ENCODE data around the gene AP4E1.
"Not testable (repeated sequence)": the region's sequence is repeated elsewhere in the genome, so short reads cannot be mapped to it uniquely, and the experiment has no call there.

Gene AP4E1

DNA sequence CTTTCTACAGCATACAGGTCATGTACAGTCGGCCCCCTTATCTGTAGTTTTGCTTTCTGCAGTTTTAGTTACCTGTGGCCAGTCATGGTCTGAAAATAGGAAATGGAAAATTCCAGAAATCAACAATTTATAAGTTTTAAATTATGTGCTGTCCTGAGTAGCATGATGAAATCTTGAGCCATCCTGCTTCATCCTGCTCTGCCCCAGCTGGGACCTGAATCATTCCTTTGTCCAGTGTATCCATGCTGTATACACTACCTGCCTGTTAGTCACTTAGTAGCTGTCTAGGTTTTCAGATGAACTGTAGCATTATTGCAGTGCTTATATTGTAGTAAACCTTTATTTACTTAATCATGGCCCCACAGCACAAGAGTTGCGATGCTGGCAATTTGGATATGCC is 44.8 kb downstream of the AP4E1 start:
- DNase-seq = no peak

DNA sequence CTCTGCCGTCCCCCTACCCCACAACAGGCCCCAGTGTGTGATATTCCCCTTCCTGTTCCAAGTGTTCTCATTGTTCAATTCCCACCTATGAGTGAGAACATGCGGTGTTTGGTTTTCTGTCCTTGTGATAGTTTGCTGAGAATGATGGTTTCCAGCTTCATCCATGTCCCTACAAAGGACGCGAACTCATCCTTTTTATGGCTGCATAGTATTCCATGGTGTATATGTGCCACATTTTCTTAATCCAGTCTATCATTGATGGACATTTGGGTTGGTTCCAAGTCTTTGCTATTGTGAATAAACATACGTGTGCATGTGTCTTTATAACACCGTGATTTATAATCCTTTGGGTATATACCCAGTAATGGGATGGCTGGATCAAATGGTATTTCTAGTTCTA is 46.4 kb downstream of the AP4E1 start:
- not testable (repeated sequence) for DNase-seq

DNA sequence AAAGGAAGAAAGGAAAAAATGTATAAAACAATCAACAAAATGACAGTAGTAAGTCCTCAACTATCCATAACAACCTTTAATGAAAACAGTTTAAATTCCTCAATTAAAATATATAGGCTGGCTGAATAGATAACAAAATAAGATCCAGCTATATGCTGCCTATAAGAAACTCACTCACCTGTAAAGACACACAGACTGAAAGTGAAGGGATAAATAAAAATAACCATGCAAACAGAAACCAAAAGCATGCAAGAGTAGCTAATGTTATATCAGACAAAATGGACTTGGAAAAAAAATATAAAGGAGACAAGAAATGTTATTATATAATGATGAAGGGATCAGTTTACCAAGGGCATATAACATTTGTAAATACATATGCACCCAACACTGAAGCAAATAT is 51.2 kb downstream of the AP4E1 start:
- DNase-seq = no peak

DNA sequence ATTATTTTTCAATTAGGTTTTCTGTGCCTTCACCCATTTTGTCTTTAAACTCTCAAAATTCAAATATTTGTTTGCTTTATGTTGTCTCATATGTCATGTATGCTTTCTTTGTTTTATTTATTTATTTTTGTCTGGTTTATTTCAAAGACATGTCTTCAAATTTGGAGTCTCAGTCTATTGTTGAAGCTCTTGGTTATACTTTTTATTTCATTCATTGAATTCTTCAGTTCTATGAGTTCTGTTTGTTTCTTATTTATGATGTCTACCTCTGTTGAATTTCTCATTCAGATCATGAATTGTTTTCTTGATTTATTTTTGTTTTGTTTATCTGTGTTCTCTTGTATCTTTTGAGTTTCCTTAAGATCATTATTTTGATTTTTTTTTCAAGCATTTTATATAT is 55.6 kb downstream of the AP4E1 start:
- no peak for DNase-seq

DNA sequence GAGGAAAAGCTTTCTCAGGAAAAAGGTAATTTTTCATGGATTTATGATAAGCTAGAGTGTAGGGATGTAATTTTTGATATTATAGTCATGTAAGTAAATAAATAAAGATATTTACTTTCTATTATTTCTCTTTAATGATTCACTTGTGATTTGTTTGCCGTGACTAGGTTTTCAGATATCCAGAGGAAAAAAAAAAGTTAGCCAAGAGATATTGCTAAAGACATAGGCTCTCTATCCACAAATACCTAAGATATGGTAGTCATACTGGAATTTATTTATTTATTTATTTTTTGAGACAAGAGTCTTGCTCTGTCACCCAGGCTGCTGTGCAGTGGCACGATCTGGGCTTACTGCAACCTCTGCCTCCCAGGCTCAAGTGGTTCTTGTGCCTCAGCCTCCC is 59.9 kb downstream of the AP4E1 start:
- DNase-seq = no peak

DNA sequence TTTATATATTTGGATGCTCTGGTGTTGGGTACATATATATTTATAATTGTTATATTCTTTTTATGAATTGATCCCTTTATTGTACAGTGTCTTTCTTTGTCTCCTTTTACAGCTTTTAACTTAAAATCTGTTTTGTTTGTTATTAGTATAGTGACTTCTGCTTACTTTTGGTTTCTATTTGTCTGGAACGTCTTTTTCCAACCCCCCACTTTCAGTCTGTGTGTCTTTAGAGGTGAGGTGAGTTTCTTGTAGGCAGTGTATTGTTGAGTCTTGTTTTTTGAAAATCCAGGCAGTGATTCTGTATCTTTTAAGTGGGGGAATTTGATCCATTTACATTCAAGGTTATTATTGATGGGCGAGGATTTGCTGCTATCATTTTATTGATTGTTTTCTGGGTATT is 62.0 kb downstream of the AP4E1 start:
- no peak for DNase-seq

DNA sequence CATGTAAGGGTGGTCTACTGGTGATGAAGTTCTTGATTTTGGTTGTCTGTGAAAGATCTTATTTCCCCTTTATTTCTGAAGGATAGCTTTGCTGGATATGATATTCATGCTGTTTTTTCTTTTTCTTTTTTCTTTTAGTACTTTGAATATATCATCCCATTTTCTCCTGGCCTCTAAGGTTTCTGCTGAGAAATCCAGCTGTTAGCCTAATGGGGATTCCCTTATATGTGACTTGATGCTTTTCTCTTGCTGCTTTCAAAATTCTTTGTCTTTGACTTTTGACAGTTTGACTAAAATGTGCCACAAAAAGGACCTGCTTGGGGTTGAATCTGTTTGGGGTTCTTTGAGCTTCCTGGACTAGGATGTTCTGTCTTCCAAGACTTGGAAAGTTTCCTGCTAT is 62.6 kb downstream of the AP4E1 start:
- DNase-seq = no peak

DNA sequence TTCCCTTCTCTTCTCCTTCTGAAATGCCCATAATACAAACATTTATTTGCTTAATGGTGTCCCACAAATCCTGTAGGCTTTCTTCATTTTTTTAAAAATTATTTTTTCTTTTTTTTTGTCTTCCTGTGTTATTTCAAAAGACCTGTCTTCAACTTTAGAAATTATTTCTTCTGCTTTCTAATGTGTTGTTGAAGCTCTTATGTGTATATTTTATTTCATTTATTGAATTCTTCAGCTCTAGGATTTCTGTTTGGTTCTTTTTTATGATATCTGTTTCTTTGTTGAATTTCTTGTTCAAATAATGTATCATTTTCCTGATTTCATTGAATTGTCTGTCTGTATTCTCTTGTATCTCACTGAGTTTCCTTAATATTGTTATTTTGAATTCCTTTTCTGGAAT is 63.1 kb downstream of the AP4E1 start:
- no peak for DNase-seq

DNA sequence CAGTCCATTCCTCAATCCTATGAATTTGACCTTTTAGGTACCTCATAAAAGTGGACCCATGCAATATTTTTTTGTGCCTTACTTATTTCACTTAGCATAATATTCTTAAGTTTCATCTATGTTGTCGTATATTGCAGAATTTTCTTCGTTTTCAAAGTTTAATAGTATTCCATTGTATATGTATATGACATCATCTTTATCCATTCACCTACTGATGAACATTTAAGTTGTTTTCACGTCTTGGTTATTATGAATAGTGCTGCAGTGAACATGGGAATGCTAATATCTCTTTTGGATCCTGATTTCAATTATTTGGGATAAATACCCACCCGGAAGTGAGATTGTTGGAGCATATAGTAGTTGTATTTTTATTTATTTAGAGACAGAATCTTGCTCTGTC is 65.1 kb downstream of the AP4E1 start:
- DNase-seq = no peak

DNA sequence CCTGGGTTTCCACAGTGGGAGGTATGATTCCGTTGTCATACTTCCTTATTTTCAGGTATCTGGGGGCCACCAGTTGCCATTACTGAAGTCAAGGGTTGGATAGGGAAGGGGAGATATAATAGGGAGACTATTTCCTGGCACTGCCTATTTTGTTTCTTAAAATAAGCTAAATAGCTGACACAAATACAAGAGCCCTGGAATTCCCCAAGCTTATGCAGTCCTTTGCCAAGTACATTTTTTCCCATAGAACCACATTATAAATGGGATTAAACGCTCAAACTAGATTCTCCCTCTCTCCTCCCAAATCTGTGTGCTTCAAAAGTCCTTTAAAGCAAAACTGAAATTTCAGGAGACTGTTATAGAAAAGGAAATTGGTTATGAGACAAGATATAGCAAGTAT is 68.7 kb downstream of the AP4E1 start:
- DNase-seq = peak; percentile 6

DNA sequence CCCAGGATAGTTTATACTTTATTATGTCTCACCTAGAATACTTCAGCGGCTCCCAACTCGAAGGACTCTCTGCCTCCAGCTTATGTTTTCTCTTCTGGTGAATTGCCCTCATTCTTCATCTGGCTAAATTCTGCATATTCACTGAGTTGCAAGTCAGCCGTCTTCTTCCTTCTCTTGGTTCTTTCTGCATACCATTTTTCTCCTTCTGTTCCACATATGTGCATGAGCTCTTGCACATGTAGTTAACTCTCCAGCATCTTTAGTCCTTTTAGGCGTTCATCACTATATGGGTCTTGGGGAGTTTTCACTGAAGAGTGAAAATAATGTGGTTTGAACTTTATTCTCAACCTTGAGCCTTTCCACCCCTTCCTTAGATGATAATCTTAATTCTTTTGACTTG is 70.1 kb downstream of the AP4E1 start:
- DNase-seq = no peak

DNA sequence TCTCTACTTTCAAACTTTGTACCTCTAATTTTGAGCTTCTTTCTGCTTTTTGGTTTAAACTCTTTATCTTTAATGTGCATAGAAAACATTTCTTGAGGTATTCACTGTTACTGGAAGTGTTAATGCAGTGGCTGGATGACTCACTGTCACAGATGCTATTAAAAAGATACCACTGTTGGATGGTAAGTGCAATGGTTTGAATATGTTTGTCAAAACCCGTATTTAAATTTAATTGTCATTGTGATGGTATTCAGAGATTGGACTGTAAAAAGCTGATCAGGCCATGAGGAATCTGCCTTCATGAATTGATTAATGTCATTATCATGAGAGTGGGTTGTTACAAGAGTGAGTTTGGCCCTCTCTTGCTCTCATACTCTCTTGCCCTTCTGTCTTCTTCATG is 70.6 kb downstream of the AP4E1 start:
- DNase-seq = no peak

DNA sequence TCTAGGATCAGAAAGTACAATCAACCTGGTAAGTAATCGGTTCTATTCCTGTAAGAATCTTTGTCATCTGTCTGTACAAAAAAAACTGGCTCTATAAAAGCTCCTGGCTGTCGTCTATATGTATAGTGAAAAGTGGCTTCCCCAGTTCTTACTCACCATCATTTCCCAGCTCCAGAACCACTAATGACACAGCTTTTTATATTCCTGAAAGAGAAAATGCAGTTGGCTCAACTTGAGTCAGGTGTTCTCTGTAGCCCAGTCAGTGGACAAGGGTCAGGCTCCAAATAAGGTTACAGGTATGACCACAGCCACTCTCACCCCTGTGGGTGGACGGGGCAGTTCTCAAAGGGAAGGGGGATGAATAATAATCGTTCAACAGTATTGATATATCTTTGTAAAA is 85.1 kb downstream of the AP4E1 start:
- no peak for DNase-seq

DNA sequence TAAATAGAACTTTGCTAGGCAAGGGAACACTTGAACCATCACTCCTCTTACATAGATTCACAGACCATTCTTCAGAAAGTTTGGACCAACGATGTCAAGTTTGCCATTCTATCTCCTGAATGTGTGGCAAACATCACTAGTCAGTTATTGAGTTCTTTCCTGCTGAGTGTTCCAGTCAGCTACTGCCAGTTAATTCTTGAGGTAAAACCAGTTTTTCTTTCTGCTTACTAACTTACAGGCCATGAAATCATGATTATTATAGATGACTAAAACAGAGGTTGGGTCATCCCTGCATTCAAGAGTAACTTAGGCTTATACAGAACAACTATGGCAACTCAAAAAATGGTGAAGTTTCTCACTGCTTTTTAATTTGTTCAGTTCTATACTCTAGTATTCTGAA is 88.2 kb downstream of the AP4E1 start:
- DNase-seq = peak; percentile 6

DNA sequence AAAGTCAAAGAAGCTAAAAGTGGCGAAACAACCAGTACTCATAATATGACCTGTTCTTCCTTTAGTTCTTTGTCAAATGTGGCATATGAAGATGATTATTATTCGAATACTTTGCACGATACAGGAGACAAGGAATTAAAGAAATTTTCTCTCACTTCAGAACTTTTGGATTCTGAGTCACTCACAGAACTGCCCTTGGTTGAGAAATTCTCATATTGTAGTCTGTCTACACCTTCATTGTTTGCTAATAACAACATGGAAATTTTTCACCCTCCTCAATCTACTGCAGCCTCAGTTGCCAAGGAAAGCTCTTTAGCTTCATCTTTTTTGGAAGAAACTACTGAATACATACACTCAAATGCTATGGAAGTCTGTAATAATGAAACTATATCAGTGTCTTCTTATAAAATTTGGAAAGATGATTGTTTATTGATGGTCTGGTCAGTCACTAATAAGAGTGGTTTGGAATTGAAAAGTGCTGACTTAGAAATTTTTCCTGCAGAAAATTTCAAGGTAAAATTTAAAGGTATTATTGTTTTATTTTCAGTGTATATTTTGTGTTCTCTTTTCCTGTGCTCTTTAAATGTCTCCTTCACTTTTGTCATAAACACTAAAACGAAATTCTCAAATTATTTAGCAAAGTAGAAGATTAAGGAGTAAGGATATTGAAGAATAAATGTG is 89.0 kb downstream of the AP4E1 start:
- no peak for DNase-seq

DNA sequence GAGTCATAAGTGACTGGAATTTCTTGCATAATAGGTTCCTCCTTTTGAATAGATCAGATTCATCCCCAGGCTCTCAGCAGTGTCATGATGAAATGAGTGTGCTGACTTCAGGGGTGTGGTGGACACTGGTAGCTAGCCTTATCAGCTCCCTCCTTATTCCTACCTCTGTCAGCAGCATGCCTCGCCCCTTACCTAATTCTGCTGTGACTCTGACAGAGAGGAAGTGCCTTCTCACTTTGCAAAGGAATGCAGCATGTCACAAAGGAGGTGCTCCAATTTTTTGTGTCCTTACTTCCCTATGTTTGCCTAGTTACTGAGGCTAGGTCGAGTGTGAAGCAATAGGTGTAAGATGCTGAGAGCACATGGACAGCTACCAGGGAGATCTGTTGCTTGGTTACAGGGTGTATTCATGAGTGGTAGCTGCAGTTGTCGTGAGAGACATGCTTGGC is 95.6 kb downstream of the AP4E1 start:
- DNase-seq = peak; percentile 94

DNA sequence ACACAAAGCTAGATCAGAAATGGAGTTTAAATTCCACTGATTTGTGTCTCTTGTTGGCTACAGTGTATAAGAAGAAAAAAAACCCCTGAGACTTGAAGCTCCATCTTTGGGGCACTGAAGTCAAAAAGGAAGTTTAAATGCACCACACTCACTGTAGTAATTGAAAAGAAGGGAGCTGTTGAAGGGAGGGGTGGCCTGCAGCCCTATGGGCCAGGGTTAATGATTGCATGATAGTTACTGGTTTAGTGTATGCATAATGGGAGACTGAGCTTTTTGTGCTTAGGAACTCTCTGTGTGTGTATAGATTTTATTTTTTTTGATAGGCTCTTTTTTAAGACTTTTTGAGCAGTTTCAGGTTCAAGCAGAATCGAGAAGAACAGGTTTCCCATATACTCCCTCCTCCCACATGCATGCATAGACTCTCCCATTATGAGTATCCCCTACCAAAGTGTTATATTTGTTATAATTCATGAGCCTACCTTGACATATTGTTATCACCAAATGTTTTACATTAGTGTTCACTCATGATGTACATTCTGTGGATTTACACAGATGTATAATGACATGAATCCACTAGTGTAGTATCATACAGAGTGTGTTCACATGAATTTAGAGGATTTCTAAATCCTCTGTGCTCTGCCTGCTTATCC is 98.0 kb downstream of the AP4E1 start:
- no peak for DNase-seq

DNA sequence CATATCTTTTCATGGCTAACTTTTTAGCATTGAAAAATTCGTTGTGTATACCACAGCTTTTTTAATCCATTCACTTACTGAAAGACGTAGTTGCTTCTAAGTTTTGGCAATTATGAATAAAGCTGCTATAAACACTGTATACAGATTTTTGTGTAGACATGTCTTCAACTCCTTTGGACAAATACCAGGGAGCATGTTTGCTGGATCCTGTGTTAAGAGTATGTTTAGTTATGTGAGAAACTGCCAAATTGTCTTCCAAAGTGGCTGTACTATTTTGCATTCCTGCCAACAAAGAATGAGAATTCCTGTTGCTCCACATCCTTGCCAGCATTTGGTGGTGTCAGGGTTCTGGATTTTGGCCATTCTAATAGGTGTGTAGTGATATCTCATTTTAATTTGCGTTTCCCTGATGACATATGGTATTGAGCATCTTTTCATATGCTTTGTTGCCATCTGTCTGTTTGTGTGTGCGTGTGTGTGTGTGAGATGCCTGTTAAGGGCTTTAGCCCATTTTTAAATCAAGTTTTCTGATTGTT is 98.7 kb downstream of the AP4E1 start:
- no peak for DNase-seq

DNA sequence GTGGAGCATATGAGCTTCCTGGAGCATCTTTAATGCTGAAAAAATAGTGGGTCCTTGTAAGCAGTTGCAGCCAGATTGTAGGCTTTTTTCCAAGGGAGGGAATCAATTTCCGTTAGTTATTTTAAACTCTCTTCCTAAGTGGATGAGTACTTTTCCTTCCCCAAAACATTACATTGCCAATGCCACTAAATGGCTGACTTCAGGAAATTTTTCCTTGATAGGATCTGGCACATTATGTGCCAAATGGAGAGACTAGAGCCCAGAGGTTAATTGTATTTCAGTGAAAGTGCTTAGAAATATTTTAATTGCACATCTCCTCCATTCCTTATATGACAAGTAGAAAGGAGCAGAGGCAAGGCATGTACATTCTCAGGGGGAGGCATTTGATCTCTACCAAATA is 102.7 kb downstream of the AP4E1 start:
- no peak for DNase-seq

DNA sequence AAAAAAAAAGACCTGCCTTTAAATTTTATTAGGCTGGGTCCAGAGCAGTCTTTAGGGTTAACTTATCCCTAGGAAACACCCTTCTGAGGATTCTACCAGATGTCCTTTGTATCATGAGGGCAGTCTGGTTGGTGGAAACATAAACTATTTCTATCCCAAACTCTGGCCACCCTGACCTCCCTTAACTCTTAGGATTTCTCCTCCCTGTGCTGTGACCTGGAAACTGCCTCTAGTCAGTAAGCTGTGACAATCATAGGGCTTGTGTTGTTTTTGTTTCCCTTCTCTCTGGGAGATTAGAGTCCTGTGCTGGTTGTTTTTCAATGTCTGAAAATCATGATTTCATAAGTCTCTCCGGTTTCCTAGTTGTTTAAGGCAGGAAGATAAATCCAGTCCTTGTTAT is 108.1 kb downstream of the AP4E1 start:
- no peak for DNase-seq

DNA sequence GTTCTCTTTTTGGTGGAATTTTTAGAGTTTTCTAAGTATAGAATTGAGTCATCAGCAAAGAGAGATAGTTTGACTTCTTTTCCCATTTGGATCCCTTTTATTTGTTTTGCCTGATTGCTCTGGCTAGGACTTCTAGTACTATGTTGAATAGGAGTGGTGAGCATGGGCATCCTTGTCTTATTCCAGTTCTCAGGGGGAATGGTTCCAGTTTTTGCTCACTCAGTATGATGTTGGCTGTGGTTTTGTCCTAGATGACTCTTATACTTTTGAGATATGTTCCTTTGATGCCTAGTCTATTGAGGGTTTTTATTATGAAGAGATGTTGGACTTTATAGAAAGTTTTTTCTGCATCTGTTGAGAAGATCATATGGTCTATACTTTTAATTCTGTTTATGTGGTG is 113.7 kb downstream of the AP4E1 start:
- no peak for DNase-seq

DNA sequence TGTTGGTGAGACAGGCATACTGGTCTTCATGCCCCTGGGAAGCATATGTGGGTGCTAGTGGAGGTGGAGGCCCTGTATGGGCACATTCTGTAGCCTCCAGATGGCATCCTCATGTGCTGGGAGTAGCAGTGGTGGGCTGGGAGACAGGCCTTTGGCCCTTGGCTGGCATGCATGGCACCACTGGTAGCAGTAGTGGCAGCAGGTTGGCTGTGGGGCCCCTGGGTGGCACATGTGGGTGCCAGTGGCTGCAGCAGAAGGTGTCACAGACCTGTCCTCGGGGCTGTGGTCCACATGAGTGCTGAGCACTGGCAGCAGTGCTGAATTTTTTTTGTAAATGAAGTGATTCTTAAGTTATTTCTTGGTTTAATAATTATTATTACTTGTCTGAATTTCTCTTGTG is 115.0 kb downstream of the AP4E1 start:
- no peak for DNase-seq

DNA sequence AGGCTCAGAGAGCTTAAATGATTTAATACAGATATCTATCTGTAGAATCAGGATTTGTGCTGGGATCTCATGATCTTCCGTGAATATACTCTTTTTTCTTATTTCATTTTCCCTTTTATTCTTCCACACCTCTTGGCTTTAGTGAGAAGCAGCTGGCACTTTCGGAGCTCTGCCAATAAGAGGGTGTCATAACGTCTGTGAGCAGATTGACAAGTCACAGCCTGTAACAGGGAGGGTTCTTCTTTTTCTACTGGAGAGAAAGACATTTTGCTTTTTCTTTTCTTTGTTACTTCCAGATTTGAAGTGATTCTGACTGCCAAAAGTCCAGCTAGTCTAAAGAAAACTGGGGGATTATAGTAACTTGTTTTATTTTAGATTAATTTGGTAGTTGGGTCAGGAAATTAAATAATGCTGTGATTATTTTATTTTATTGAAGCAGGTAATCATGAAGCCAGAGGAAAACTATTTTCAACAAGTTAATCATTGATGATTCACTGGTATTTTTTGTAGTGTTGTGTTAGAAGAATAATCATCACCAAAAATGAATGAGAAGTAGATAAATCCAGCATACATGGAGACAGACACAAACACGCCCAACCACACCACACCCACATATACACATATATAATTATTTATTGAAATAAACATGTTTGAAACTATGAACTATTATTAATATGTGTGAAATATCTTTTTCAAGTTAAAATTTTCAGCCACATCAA is 116.4 kb downstream of the AP4E1 start:
- no peak for DNase-seq

DNA sequence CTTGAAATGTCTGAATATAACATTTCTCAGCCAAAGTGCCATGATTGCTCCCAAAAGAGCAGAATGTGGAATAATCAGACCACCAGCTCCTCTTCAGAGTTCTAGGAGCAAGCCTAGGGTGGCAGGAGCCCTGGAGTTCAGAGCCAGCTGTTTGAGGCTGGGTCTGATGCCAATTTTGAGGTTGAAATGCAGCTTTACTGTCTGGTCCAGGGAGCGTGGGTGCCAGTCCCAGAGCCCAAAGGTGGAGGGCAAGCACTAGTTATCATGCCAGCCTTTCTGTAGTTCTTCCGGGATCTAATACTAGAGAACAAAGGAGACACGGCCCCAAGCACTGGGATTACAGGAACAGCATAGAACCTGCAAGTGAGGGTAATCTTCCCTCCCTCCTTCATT is 117.0 kb downstream of the AP4E1 start:
- DNase-seq = no peak
